ENCODE results near the gene NINJ1.

- TF ChIP-seq CTCF (IDR thresholded peaks at IDR 0.05; ENCODE audit: insufficient read depth, low read length, poor library complexity, severe bottlenecking) = no peak
- TF ChIP-seq EZH2phosphoT487 (conservative IDR thresholded peaks at IDR 0.05; ENCODE audit: low read length) = no peak
Measured at GRCh38 chr9:93129286-93129685, 4.8 kb downstream of the NINJ1 start.

Data from SU-DHL-6 (cell line).